ENCODE results near the gene NT5E.

The NT5E gene

DNA sequence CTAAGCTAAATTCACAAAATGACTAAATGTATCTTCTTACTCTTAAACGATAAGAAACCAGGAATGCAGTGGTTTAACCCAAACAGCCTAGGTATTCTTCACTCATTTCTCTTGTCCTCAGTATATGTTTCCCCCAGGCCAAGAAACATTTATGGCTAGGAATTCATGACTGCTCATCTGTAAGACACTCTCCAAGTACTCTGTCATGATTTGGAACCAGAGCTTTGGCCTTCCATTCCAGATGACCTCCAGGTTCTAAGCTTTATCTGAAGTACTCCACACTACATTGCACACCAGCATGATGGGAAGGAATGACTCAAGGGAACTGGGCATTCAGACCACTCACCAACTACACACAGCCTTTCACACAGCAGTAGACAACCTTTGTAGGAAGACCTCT is 29.3 kb downstream of the NT5E start:
- Mint-ChIP-seq H3K27ac (no peak overlapping the region), H3K4me1 (peaks cover 5% of the 10 kb centered on the region), H3K9me3 (no peaks in the 10 kb centered on the region), H3K4me3 (no peak overlapping the region), H3K36me3 (ENCODE audit: low read depth) (no peaks in the 10 kb centered on the region), H3K27me3 (ENCODE audit: low read depth) (peaks cover 8% of the 10 kb centered on the region)
- TF ChIP-seq, protein P1, sequence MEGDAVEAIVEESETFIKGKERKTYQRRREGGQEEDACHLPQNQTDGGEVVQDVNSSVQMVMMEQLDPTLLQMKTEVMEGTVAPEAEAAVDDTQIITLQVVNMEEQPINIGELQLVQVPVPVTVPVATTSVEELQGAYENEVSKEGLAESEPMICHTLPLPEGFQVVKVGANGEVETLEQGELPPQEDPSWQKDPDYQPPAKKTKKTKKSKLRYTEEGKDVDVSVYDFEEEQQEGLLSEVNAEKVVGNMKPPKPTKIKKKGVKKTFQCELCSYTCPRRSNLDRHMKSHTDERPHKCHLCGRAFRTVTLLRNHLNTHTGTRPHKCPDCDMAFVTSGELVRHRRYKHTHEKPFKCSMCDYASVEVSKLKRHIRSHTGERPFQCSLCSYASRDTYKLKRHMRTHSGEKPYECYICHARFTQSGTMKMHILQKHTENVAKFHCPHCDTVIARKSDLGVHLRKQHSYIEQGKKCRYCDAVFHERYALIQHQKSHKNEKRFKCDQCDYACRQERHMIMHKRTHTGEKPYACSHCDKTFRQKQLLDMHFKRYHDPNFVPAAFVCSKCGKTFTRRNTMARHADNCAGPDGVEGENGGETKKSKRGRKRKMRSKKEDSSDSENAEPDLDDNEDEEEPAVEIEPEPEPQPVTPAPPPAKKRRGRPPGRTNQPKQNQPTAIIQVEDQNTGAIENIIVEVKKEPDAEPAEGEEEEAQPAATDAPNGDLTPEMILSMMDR (IDR thresholded peaks at IDR 0.05; ENCODE audit: unreplicated experiment in 3 of 3) = no peak

- Mint-ChIP-seq H3K4me3 (no peak overlapping the region), H3K27ac (no peak overlapping the region), H3K9me3 (no peaks in the 10 kb centered on the region), H3K36me3 (ENCODE audit: low read depth) (no peaks in the 10 kb centered on the region), H3K27me3 (ENCODE audit: low read depth) (peaks cover 12% of the 10 kb centered on the region), H3K4me1 (peaks cover 5% of the 10 kb centered on the region)
- TF ChIP-seq, protein P1 (IDR thresholded peaks at IDR 0.05; ENCODE audit: unreplicated experiment in 3 of 3) = no peak
These were observed 32.5 kb downstream of the NT5E start for GRCh38 chr6:85482206-85482904.

DNA sequence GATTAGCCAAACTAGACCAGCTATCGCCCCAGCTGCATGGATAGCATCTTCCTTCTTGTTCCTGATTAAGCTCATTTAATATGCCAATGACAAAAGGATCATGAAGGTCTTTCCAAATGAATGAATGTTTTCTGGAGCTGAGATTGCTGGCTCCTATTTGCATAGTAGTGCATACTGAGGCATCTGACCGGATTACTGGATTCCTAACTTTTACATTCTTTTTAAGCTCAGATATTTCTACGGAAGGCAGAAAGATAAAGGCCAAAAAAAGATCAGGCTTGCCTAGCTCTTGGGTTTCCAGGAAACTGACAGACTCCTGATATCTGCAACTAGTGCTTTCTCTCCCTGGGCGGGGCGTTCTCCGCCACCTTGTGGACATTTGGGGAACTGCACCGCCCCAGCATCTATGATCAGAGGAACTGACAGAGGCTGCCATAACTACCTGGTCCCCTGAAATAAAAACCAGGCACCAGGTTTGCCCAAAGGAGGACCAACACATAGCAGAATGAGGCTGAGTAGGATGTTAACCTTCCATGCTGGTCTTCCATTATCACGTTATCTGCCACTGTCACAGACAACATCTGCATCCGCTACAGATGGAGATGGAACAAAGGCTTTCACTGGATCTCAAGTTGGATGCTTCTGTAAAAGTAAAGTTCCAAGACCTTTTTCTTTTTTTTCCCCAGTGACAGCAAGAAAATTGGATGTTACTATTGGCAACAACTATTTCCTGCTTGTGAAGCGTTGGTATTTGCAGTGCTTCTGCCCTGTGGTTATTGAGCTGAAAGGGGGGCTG is 33.2 kb downstream of the NT5E start:
- Mint-ChIP-seq H3K36me3 (ENCODE audit: low read depth) (no peaks in the 10 kb centered on the region), H3K27ac (peak overlapping the region in 1 of 3 experiments; percentile 7), H3K27me3 (ENCODE audit: low read depth) (peaks cover 12% of the 10 kb centered on the region), H3K4me3 (no peak overlapping the region), H3K9me3 (no peaks in the 10 kb centered on the region), H3K4me1 (peaks cover 5% of the 10 kb centered on the region)
- TF ChIP-seq, protein P1 (IDR thresholded peaks at IDR 0.05; ENCODE audit: unreplicated experiment in 3 of 3) = peak; percentile 99

GRCh38 chr6:85483846-85484245 is 34.0 kb downstream of the NT5E start:
- Mint-ChIP-seq H3K27me3 (ENCODE audit: low read depth) (peaks cover 12% of the 10 kb centered on the region), H3K4me3 (no peak overlapping the region), H3K36me3 (ENCODE audit: low read depth) (no peaks in the 10 kb centered on the region), H3K4me1 (peaks cover 6% of the 10 kb centered on the region), H3K27ac (no peak overlapping the region), H3K9me3 (no peaks in the 10 kb centered on the region)
- TF ChIP-seq, protein P1 (IDR thresholded peaks at IDR 0.05; ENCODE audit: unreplicated experiment in 3 of 3) = no peak

DNA sequence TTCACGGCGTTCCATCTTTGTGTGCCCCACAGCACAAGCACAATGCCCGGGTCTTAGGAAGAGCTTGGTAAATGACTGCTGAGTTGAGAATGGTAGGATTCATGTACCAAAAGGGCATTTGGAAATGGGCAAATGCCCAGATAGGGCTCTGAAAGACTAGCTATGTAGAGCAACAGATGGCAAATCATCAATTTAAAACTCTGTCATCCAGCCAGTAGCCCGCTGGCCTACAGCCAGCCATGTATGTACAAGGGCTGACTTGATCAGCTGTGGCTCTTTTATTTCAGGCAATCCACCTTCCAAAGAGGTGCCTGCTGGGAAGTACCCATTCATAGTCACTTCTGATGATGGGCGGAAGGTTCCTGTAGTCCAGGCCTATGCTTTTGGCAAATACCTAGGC is 35.1 kb downstream of the NT5E start:
- H3K9me3 Mint-ChIP-seq = no peaks in the 10 kb centered on the region
- TF ChIP-seq, protein P1 (IDR thresholded peaks at IDR 0.05; ENCODE audit: unreplicated experiment in 3 of 3) = no peak
- peaks cover 10% of the 10 kb centered on the region for H3K4me1 Mint-ChIP-seq
- no peak overlapping the region for H3K27ac Mint-ChIP-seq
- H3K4me3 Mint-ChIP-seq = no peak overlapping the region
- peaks cover 12% of the 10 kb centered on the region for H3K27me3 Mint-ChIP-seq (ENCODE audit: low read depth)
- no peaks in the 10 kb centered on the region for H3K36me3 Mint-ChIP-seq (ENCODE audit: low read depth)

Measured in nephron (organoid).